H9 (cell line): ENCODE measurements around the gene SRRD. TPM values are rescaled to one million over a fixed set of nuclear protein-coding genes. Genes with fewer than 3 reads are reported as not detected.

Experiments used
- DNase-seq: peaks from one replicate; pipeline ENCODE4 v3.0.0-alpha.2; 2017
- H2AFZ ChIP-seq: one replicate; pipeline ENCODE4 v1.6.1; 2013; ENCODE audit warnings: mild to moderate bottlenecking, low read length, control low read depth, moderate library complexity
- H2AK5ac ChIP-seq: 2 replicates; pipeline ENCODE4 v1.6.1; 2013; ENCODE audit warnings: low read length, control low read depth, mixed read lengths; ENCODE audit not compliant: insufficient read length
- H2BK120ac ChIP-seq: one replicate; pipeline ENCODE4 v1.6.1; 2013; ENCODE audit warnings: low read depth, mild to moderate bottlenecking, low read length, control low read depth, inconsistent platforms; ENCODE audit not compliant: poor library complexity, severe bottlenecking
- H2BK12ac ChIP-seq: 2 replicates; pipeline ENCODE4 v1.6.1; 2013; ENCODE audit warnings: low read length, control low read depth, mixed read lengths, low read depth; ENCODE audit not compliant: insufficient read length
- H2BK15ac ChIP-seq: 2 replicates; pipeline ENCODE4 v1.6.1; 2013; ENCODE audit warnings: low read depth, low read length, control low read depth
- H2BK20ac ChIP-seq: one replicate; pipeline ENCODE4 v1.6.1; 2013; ENCODE audit warnings: low read depth, mild to moderate bottlenecking, low read length, control low read depth, inconsistent platforms; ENCODE audit not compliant: poor library complexity, severe bottlenecking
- H2BK5ac ChIP-seq: 2 replicates; pipeline ENCODE4 v1.6.1; 2013; ENCODE audit warnings: low read length, control low read depth, mixed read lengths; ENCODE audit not compliant: insufficient read length
- H3K14ac ChIP-seq: 2 replicates; pipeline ENCODE4 v1.6.1; 2013; ENCODE audit warnings: low read length, control low read depth; ENCODE audit not compliant: insufficient read depth
- H3K18ac ChIP-seq: 2 replicates; pipeline ENCODE4 v1.6.1; 2013; ENCODE audit warnings: low read depth, mild to moderate bottlenecking, mixed read lengths, low read length, control low read depth; ENCODE audit not compliant: insufficient read length
- H3K23ac ChIP-seq: 2 replicates; pipeline ENCODE4 v1.6.1; 2013; ENCODE audit warnings: low read length, control low read depth, mixed read lengths, low read depth; ENCODE audit not compliant: insufficient read length
- H3K23me2 ChIP-seq: 2 replicates; pipeline ENCODE4 v1.6.1; 2013; ENCODE audit warnings: low read depth, mild to moderate bottlenecking, mixed read lengths, low read length, control low read depth; ENCODE audit not compliant: insufficient read length, poor library complexity, severe bottlenecking
- H3K27ac ChIP-seq: 2 replicates; pipeline ENCODE4 v1.5.1; 2013; ENCODE audit warnings: low read length, control low read depth, mixed read lengths, low read depth; ENCODE audit not compliant: insufficient read length
- H3K27me3 ChIP-seq: 2 replicates; pipeline ENCODE4 v1.6.1; 2013; ENCODE audit warnings: low read length, control low read depth, inconsistent platforms; ENCODE audit not compliant: insufficient read depth
- H3K4ac ChIP-seq: 2 replicates; pipeline ENCODE4 v1.6.1; 2013; ENCODE audit warnings: low read depth, mild to moderate bottlenecking, control low read depth, inconsistent platforms, low read length, moderate library complexity
- H3K4me1 ChIP-seq: 2 replicates; pipeline ENCODE4 v1.6.1; 2013; ENCODE audit warnings: low read length, control low read depth, inconsistent platforms; ENCODE audit not compliant: insufficient read depth
- H3K4me2 ChIP-seq: 2 replicates; pipeline ENCODE4 v1.6.1; 2013; ENCODE audit warnings: low read length, control low read depth, mixed read lengths; ENCODE audit not compliant: insufficient read length, insufficient read depth
- H3K56ac ChIP-seq: 2 replicates; pipeline ENCODE4 v1.6.1; 2013; ENCODE audit warnings: low read depth, mild to moderate bottlenecking, mixed read lengths, low read length, control low read depth; ENCODE audit not compliant: insufficient read length
- H3K79me1 ChIP-seq: 2 replicates; pipeline ENCODE4 v1.6.1; 2013; ENCODE audit warnings: low read depth, mild to moderate bottlenecking, moderate library complexity, low read length, control low read depth, inconsistent platforms; ENCODE audit not compliant: insufficient read depth, poor library complexity, severe bottlenecking
- H3K79me2 ChIP-seq: 2 replicates; pipeline ENCODE4 v1.6.1; 2013; ENCODE audit warnings: low read length, control low read depth, inconsistent platforms; ENCODE audit not compliant: insufficient read depth
- H3K9ac ChIP-seq: 2 replicates; pipeline ENCODE4 v1.6.1; 2013; ENCODE audit warnings: low read length, control low read depth, mixed read lengths; ENCODE audit not compliant: insufficient read length; ENCODE audit errors: extremely low read depth
- H3K9me3 ChIP-seq: one replicate; pipeline ENCODE4 v1.6.1; 2013; ENCODE audit warnings: low read depth, low read length, inconsistent platforms; ENCODE audit not compliant: control insufficient read depth
- H3T11ph ChIP-seq: one replicate; pipeline ENCODE4 v1.6.1; 2013; ENCODE audit warnings: mild to moderate bottlenecking, low read length, control low read depth, inconsistent platforms
- H4K20me1 ChIP-seq: one replicate; pipeline ENCODE4 v1.6.1; 2013; ENCODE audit not compliant: control insufficient read depth, insufficient read length, insufficient read depth
- H4K5ac ChIP-seq: 2 replicates; pipeline ENCODE4 v1.6.1; 2013; ENCODE audit warnings: low read depth, mild to moderate bottlenecking, mixed read lengths, low read length, control low read depth; ENCODE audit not compliant: insufficient read length
- H4K8ac ChIP-seq: replicated peaks from 2 replicates; pipeline ENCODE4 v1.6.1; 2013; ENCODE audit warnings: low read length, control low read depth, mixed read lengths, low read depth; ENCODE audit not compliant: insufficient read length
- H4K91ac ChIP-seq: 2 replicates; pipeline ENCODE4 v1.6.1; 2013; ENCODE audit warnings: low read depth, mild to moderate bottlenecking, moderate library complexity, mixed read lengths, low read length, control low read depth; ENCODE audit not compliant: insufficient read length
- H3K27ac Mint-ChIP-seq, 3 experiments: 2 replicates in 2 of 3; 3 replicates in 1 of 3; pipeline ENCODE4 v1.8.0; 2020 to 2021; ENCODE audit warnings: mixed read lengths in 3 of 3, mild to moderate bottlenecking in 1 of 3, moderate library complexity in 1 of 3
- H3K27me3 Mint-ChIP-seq: 2 replicates; pipeline ENCODE4 v1.8.0; 2021; ENCODE audit warnings: low read depth, mild to moderate bottlenecking, moderate library complexity, mixed read lengths
- H3K36me3 Mint-ChIP-seq, 3 experiments: 2 replicates in 2 of 3; 3 replicates in 1 of 3; pipeline ENCODE4 v1.8.0; 2020 to 2021; ENCODE audit warnings: low read depth in 3 of 3, mixed read lengths in 3 of 3; ENCODE audit not compliant: insufficient read depth in 1 of 3
- H3K4me1 Mint-ChIP-seq, 2 experiments: 2 replicates each; pipeline ENCODE4 v1.8.0; 2020; ENCODE audit warnings: mixed read lengths in 2 of 2
- H3K4me3 Mint-ChIP-seq, 2 experiments: 2 replicates in 1 of 2; 3 replicates in 1 of 2; pipeline ENCODE4 v1.8.0; 2020 to 2021; ENCODE audit warnings: mild to moderate bottlenecking in 2 of 2, mixed read lengths in 2 of 2, moderate library complexity in 1 of 2
- H3K9me3 Mint-ChIP-seq, 2 experiments: 2 replicates in 1 of 2; 3 replicates in 1 of 2; pipeline ENCODE4 v1.8.0; 2020; ENCODE audit warnings: mild to moderate bottlenecking in 2 of 2, mixed read lengths in 2 of 2, moderate library complexity in 1 of 2
- WGBS: extraction: QIAGEN DNeasy Blood & Tissue Kit; methylation state at CpG from one replicate; pipeline ENCODE4 v1.1.7; 2013; ENCODE audit warnings: missing lambda C conversion rate, low lambda C conversion rate, mixed read lengths; ENCODE audit not compliant: insufficient read length; ENCODE audit errors: extremely low coverage; 5-methylcytosine and 5-hydroxymethylcytosine counted together
- total RNA-seq: library from RNA; stranded (reverse); gene quantifications from 2 replicates; pipeline ENCODE4 v1.2.1, GENCODE V29; 2021
- TF ChIP-seq, protein P1 (sequence below): fragments of 200-600 bp; sonication (generic); conservative IDR thresholded peaks from 3 replicates; pipeline ENCODE4 v1.8.0; 2021; ENCODE audit warnings: antibody characterized with exemption, mild to moderate bottlenecking

SRRD gene
- total RNA-seq, 1 experiment from 2014 or later = 36.0 TPM

DNA sequence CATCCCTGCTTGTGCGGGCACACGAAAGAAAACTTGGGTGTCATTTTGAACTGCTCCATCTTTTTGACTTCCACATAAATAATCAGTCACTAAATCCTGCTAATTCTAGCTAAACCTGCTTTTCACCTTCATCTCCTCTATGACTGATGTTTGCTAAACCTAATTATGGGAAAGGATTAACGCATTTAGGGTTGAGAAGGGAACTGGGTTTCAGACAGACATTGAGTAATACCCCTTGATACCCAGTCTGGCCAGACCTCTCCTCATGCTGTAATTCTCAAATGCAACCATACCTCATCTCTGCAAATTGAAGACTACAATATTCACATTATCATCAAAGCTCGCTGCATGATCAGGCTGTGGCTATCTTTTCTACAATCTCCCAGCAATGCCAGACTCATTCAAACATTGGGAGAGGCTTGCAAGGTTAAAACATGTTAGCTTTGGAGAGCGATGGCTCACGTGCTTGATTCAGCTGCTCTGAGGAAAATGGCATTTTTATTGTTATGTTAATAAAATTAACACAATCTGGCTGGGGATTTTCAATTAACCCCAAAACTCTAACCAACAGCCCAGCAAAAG lies 2.5 kb upstream of the SRRD start:
- no peaks in the 10 kb centered on the region for H3K23me2 ChIP-seq
- H3K9me3 Mint-ChIP-seq = no peaks in the 10 kb centered on the region; a peak in 1 of 5 replicates
- H3K27ac Mint-ChIP-seq = peak overlapping the region in 1 of 3 experiments; percentile 2; a peak in 1 of 7 replicates
- H3K56ac ChIP-seq = no peak overlapping the region
- H3K27ac ChIP-seq = no peak overlapping the region
- no peak overlapping the region for H2BK15ac ChIP-seq
- no peaks in the 10 kb centered on the region for H3K27me3 Mint-ChIP-seq
- peak overlapping the region in 1 of 2 experiments; percentile 4; a peak in 1 of 5 replicates for H3K4me3 Mint-ChIP-seq
- H3K79me2 ChIP-seq = peaks cover 5% of the 10 kb centered on the region; the same call in 1 of the 2 replicates
- WGBS = no CpG with 5 or more reads among the region's 6 CpGs
- H2BK12ac ChIP-seq = no peak overlapping the region
- peaks cover 43 to 44% of the 10 kb centered on the region in 2 experiments for H3K4me1 Mint-ChIP-seq
- H3K4me2 ChIP-seq = peak overlapping the region; percentile 4
- H2AFZ ChIP-seq = no peak overlapping the region
- H2AK5ac ChIP-seq = no peak overlapping the region
- no peak overlapping the region for H2BK120ac ChIP-seq
- no peaks in the 10 kb centered on the region for H3K9me3 ChIP-seq
- no peak overlapping the region for H2BK20ac ChIP-seq
- no peak overlapping the region for H3K23ac ChIP-seq
- no peak overlapping the region for H3K9ac ChIP-seq
- H3K79me1 ChIP-seq = peaks cover 10% of the 10 kb centered on the region
- H3K18ac ChIP-seq = no peak overlapping the region
- no peak overlapping the region for H3T11ph ChIP-seq
- no peak overlapping the region for H4K8ac ChIP-seq
- no peak overlapping the region for H4K5ac ChIP-seq
- H3K27me3 ChIP-seq = no peaks in the 10 kb centered on the region
- H2BK5ac ChIP-seq = no peak overlapping the region
- TF ChIP-seq, protein P1, sequence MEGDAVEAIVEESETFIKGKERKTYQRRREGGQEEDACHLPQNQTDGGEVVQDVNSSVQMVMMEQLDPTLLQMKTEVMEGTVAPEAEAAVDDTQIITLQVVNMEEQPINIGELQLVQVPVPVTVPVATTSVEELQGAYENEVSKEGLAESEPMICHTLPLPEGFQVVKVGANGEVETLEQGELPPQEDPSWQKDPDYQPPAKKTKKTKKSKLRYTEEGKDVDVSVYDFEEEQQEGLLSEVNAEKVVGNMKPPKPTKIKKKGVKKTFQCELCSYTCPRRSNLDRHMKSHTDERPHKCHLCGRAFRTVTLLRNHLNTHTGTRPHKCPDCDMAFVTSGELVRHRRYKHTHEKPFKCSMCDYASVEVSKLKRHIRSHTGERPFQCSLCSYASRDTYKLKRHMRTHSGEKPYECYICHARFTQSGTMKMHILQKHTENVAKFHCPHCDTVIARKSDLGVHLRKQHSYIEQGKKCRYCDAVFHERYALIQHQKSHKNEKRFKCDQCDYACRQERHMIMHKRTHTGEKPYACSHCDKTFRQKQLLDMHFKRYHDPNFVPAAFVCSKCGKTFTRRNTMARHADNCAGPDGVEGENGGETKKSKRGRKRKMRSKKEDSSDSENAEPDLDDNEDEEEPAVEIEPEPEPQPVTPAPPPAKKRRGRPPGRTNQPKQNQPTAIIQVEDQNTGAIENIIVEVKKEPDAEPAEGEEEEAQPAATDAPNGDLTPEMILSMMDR = no peak
- no peaks in the 10 kb centered on the region; the same call in 1 of the 2 replicates for H3K4me1 ChIP-seq
- no peak overlapping the region for H3K14ac ChIP-seq
- no peak overlapping the region for H3K4ac ChIP-seq
- H4K20me1 ChIP-seq = no peaks in the 10 kb centered on the region
- no peak for DNase-seq
- H4K91ac ChIP-seq = no peak overlapping the region
- H3K36me3 Mint-ChIP-seq = peaks cover 10 to 41% (median 31%) of the 10 kb centered on the region in 3 experiments; a peak in 6 of 7 replicates
